ENCODE measurements around the gene HOXC4. TPM values are rescaled to one million over a fixed set of nuclear protein-coding genes. Genes with fewer than 3 reads are reported as not detected.

Gene HOXC4
- total and polyA plus RNA-seq, 2 of the 4 experiments (the other 2 are of a cell fraction) = under 0.01 to 0.26 TPM

DNA sequence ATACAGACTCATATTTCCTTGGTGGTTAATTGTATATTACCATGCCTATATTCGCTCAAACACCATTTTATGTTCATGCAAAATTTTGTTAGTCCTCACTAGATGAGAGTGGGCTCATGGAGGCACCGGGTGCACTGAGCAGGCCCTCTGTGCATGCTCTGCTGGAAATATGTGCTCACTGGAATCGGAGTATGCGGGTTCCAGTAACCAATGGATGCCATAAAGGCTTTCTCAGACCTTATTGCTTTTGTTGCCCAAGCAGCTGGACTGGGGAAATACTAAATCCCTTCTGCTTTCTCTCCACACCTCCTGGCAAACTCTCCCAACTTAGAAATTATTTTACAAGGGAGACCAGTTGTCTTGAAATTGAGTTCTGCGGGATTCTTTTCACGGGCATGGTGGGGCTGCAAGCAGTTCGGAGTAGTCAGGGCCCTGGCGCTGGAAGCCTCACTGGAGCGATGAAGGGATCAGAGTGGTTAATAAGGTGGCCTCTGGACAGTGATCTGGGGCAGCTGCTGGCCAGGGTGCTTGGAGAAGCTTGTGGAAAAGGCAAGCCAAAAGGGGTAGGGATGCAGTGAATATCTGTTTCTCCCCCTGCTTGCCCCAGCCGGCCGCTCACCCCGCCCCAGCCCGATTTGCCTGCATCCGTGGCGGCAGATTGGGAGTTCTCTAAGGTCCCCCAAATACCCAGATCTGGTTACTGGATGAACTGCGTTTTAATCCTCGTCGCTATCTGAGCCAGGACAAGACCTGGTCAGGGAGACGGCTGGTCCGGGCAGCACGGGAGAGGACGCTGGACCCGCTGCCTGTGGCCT, 32.8 kb upstream of the HOXC4 start:
- no TSS peak for BruUV-seq (replicated peaks)
- Histone ChIP-seq H2BK20ac (ENCODE audit: low read depth, low read length) (no peak overlapping the region), H2AK5ac (ENCODE audit: low read depth, low read length) (no peak overlapping the region), H4K8ac (ENCODE audit: low read depth in 2 of 2, low read length in 2 of 2) (no peak overlapping the region), H4K91ac (ENCODE audit: insufficient read depth, low read depth, low read length) (no peak overlapping the region), H3K18ac (ENCODE audit: low read depth, low read length) (no peak overlapping the region), H2BK15ac (ENCODE audit: low read depth, low read length) (no peak overlapping the region), H3K14ac (replicated peaks; ENCODE audit: low read depth, low read length) (no peak overlapping the region), H3K4me1 (ENCODE audit: control insufficient read depth, insufficient read depth, low read length) (no peaks in the 10 kb centered on the region), H3K36me3 (ENCODE audit: control insufficient read depth, insufficient read depth, low read length) (no peaks in the 10 kb centered on the region), H3K27ac (ENCODE audit: insufficient read depth, low read length) (no peak overlapping the region), H3K4me2 (ENCODE audit: low read depth, low read length) (no peak overlapping the region), H3K9me1 (ENCODE audit: insufficient read depth, low read length) (no peaks in the 10 kb centered on the region), H3K56ac (ENCODE audit: extremely low read depth, insufficient read depth, low read length) (no peak overlapping the region), H2AK9ac (replicated peaks; ENCODE audit: low read depth, low read length, poor library complexity) (no peak overlapping the region), H2AFZ (replicated peaks; ENCODE audit: low read length, poor library complexity) (no peak overlapping the region), H3K27me3 (ENCODE audit: control insufficient read depth, insufficient read depth, low read length) (peaks cover 85% of the 10 kb centered on the region), H2BK5ac (ENCODE audit: low read depth, low read length, poor library complexity, severe bottlenecking) (no peak overlapping the region), H3K9me3 (ENCODE audit: control insufficient read depth, insufficient read depth, low read length) (no peaks in the 10 kb centered on the region), H2BK120ac (ENCODE audit: low read depth, low read length) (no peak overlapping the region), H3K4ac (ENCODE audit: low read depth, low read length) (no peak overlapping the region), H3K79me1 (ENCODE audit: low read depth in 1 of 2, low read length in 2 of 2) (no peaks in the 10 kb centered on the region), H3K9ac (ENCODE audit: low read depth, low read length) (no peak overlapping the region), H4K5ac (ENCODE audit: low read depth, low read length) (no peak overlapping the region), H3K23ac (ENCODE audit: low read depth, low read length) (no peak overlapping the region), H4K20me1 (ENCODE audit: insufficient read depth, low read length) (no peaks in the 10 kb centered on the region), H3K4me3 (ENCODE audit: insufficient read depth, low read depth, low read length) (no peak overlapping the region)
- DNase-seq (no peak), ATAC-seq (ENCODE audit: low read depth) (no peak)
- POLR2A ChIA-PET (ENCODE audit: unreplicated experiment) = no interaction called here
- CTCF ChIA-PET = no interaction called here
- TF ChIP-seq, protein P1, sequence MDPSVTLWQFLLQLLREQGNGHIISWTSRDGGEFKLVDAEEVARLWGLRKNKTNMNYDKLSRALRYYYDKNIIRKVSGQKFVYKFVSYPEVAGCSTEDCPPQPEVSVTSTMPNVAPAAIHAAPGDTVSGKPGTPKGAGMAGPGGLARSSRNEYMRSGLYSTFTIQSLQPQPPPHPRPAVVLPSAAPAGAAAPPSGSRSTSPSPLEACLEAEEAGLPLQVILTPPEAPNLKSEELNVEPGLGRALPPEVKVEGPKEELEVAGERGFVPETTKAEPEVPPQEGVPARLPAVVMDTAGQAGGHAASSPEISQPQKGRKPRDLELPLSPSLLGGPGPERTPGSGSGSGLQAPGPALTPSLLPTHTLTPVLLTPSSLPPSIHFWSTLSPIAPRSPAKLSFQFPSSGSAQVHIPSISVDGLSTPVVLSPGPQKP (IDR thresholded peaks at IDR 0.05; ENCODE audit: borderline replicate concordance, low read depth, low read length) = no peak
- TF ChIP-seq POLR2A (IDR thresholded peaks at IDR 0.05; ENCODE audit: low read depth, low read length) (no peak), CHD1 (IDR thresholded peaks at IDR 0.05; ENCODE audit: low read depth, low read length) (no peak), RFX5 (IDR thresholded peaks at IDR 0.05; ENCODE audit: low read depth, low read length) (no peak), NFE2L2 (IDR thresholded peaks at IDR 0.05; ENCODE audit: low read depth, low read length) (no peak), MAZ (IDR thresholded peaks at IDR 0.05; ENCODE audit: borderline replicate concordance, low read depth, low read length) (no peak), RCOR1 (IDR thresholded peaks at IDR 0.05; ENCODE audit: insufficient replicate concordance, low read length) (no peak), CEBPB (IDR thresholded peaks at IDR 0.05; ENCODE audit: low read depth, low read length) (no peak), USF2 (IDR thresholded peaks at IDR 0.05; ENCODE audit: low read depth, low read length) (no peak), MXI1 (IDR thresholded peaks at IDR 0.05; ENCODE audit: borderline replicate concordance, low read depth, low read length) (no peak), BHLHE40 (IDR thresholded peaks at IDR 0.05; ENCODE audit: low read depth, low read length) (no peak), RAD21 (IDR thresholded peaks at IDR 0.05; ENCODE audit: low read length) (no peak), FOS (IDR thresholded peaks at IDR 0.05; ENCODE audit: low read depth, low read length) (no peak), MAFK (IDR thresholded peaks at IDR 0.05; ENCODE audit: low read depth, low read length) (no peak), SMC3 (IDR thresholded peaks at IDR 0.05; ENCODE audit: low read depth, low read length) (no peak)
- TF ChIP-seq, protein P2, sequence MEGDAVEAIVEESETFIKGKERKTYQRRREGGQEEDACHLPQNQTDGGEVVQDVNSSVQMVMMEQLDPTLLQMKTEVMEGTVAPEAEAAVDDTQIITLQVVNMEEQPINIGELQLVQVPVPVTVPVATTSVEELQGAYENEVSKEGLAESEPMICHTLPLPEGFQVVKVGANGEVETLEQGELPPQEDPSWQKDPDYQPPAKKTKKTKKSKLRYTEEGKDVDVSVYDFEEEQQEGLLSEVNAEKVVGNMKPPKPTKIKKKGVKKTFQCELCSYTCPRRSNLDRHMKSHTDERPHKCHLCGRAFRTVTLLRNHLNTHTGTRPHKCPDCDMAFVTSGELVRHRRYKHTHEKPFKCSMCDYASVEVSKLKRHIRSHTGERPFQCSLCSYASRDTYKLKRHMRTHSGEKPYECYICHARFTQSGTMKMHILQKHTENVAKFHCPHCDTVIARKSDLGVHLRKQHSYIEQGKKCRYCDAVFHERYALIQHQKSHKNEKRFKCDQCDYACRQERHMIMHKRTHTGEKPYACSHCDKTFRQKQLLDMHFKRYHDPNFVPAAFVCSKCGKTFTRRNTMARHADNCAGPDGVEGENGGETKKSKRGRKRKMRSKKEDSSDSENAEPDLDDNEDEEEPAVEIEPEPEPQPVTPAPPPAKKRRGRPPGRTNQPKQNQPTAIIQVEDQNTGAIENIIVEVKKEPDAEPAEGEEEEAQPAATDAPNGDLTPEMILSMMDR (conservative IDR thresholded peaks at IDR 0.05; ENCODE audit: low read depth, low read length) = no peak
- in situ Hi-C loops (cut with MboI; ENCODE audit: low sequenced_read_pairs) = no loop called here
- WGBS, 2 experiments (ENCODE audit: extremely low coverage in 2 of 2, insufficient read length in 1 of 2) = 69% methylated on average over 16 of the region's 23 CpGs; no CpG with 5 or more reads in 1 of the 2 experiments
- dilution Hi-C loops (cut with HindIII; ENCODE audit: low sequenced_read_pairs, unreplicated experiment) = no loop called here
- intact Hi-C loops (cut with micrococcal nuclease) = no loop called here
